ENCODE measurements around the gene DNAL1. TPM values are rescaled to one million over a fixed set of nuclear protein-coding genes. Genes with fewer than 3 reads are reported as not detected.

Gene DNAL1
- total and polyA plus RNA-seq, 10 of the 15 experiments (the other 5 are each of a cell fraction or from before 2014, with no cell fraction given) = 2.4 to 18.2 (median 7.4) TPM

DNA sequence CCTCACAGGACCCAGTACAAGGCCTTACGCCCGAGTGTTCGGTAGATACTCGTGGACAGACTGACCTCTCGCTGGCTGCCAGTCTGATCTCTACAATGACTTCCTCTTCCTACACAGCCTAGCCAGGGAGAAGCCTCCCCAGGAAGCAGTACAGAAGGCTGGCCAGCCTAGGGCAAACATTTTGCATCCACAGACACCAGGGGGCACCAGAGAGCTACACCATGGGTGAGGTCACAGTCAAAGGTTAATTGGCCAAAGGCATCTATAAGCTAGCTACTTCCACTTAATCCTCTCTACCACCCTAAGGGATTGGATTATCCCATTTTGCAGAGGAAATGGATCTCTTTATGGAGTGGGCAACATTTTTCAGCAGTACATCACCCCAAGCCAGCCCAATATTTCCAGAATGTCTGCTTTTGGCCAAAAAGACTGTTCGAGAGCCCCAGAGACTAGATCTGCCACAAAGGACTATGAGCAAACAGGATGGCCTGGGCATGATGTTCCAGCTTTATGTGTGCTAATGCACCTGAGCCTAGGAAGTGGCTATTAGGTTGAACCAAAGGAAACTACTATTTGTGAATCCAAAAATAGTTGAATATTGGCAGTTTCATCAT is 84.0 kb downstream of the DNAL1 start:
- FAIRE-seq (peak; percentile 99), ATAC-seq (peak; percentile 95), DNase-seq (ENCODE audit: low read depth, low spot score) (no peak)
- Histone ChIP-seq H3K4me3 (no peak overlapping the region), H3K36me3 (ENCODE audit: control insufficient read depth in 2 of 2, insufficient read depth in 2 of 2, low read length in 1 of 2) (peaks cover 59 to 60% of the 10 kb centered on the region in 2 experiments), H3K4me2 (ENCODE audit: control insufficient read depth, insufficient read depth) (no peak overlapping the region), H4K20me1 (ENCODE audit: control insufficient read depth, insufficient read depth) (peaks cover 3% of the 10 kb centered on the region), H3K79me2 (ENCODE audit: control insufficient read depth, insufficient read depth, low read length) (peaks cover 5% of the 10 kb centered on the region), H3K27me3 (replicated peaks in 1 of 2; ENCODE audit: control insufficient read depth in 2 of 2, insufficient read depth in 2 of 2, low read length in 1 of 2) (no peaks in the 10 kb centered on the region), H2AFZ (ENCODE audit: control insufficient read depth, low read depth, low read length) (no peak overlapping the region), H3K4me1 (ENCODE audit: control insufficient read depth, insufficient read depth, low read length) (no peaks in the 10 kb centered on the region), H3K27ac (ENCODE audit: control insufficient read depth, insufficient read depth) (no peak overlapping the region), H3K9ac (ENCODE audit: control insufficient read depth, insufficient read depth, low read length) (no peak overlapping the region), H3K9me3 (replicated peaks; ENCODE audit: control insufficient read depth, insufficient read depth, low read length) (no peaks in the 10 kb centered on the region)
- ChIA-PET CTCF (interaction anchor here (0.6 to 10.1 kb wide), 39 partner anchors 9 to 485 kb away, joined by 3 to 195 read pairs (median 5); partner anchors contain the start of gene PNMA1), SMC1A (ENCODE audit: uncharacterized antibody, unreplicated experiment) (interaction anchor here (0.7 to 8.9 kb wide), 27 partner anchors 12 to 207 kb away, joined by 3 to 155 read pairs (median 4); partner anchors contain the start of gene ZNF410), POLR2A (interaction anchor here (0.6 to 1.4 kb wide), 3 partner anchors 12 to 31 kb away, joined by 3 to 8 read pairs (median 4); a partner anchor contains a TSS), RAD21 (ENCODE audit: unreplicated experiment) (interaction anchor here (0.7 to 7.9 kb wide), 26 partner anchors 14 to 312 kb away, joined by 3 to 97 read pairs (median 4); partner anchors contain the start of genes COQ6, DNAL1, FAM161B and PTGR2)
- BruUV-seq (replicated peaks) = TSS peak; percentile 39
- intact Hi-C loops (cut with micrococcal nuclease; ENCODE audit: unreplicated experiment) = loop anchor here (1.0 to 5.0 kb wide), 6 partner anchors 29 to 308 kb away; partner anchors contain the start of gene ZNF410
- in situ Hi-C loops (cut with MboI) = loop anchor here (25.0 kb wide), 1 partner anchor 308 kb away; no protein-coding TSS in a partner anchor
- WGBS (ENCODE audit: insufficient coverage, insufficient replicate concordance, low lambda C conversion rate, missing lambda C conversion rate) = 22% methylated on average over 6 of the region's 6 CpGs
- TF ChIP-seq YY1 (IDR thresholded peaks at IDR 0.05; ENCODE audit: low read depth, low read length) (peak; percentile 63; the same call in 1 of the 2 replicates), SPI1 (IDR thresholded peaks at IDR 0.05; ENCODE audit: borderline replicate concordance, insufficient read depth, low read depth, low read length) (peak; percentile 44; the same call in 1 of the 2 replicates), SP1 (IDR thresholded peaks at IDR 0.05; ENCODE audit: low read depth, low read length) (no peak), ZNF217 (IDR thresholded peaks at IDR 0.05) (no peak), SMC3 (IDR thresholded peaks at IDR 0.05; ENCODE audit: borderline replicate concordance, low read length) (peak; percentile 98), CHD4 (IDR thresholded peaks at IDR 0.05) (no peak), ESRRA (IDR thresholded peaks at IDR 0.05; ENCODE audit: low read length) (no peak), ZNF207 (IDR thresholded peaks at IDR 0.05; ENCODE audit: borderline replicate concordance) (no peak), RFX5 (IDR thresholded peaks at IDR 0.05; ENCODE audit: low read depth, low read length) (no peak), IKZF1 (conservative IDR thresholded peaks at IDR 0.05) (0 out of 2 replicates have a peak, but pooled peaks have one; percentile 11), IRF5 (IDR thresholded peaks at IDR 0.05; ENCODE audit: borderline replicate concordance) (no peak), LARP7 (IDR thresholded peaks at IDR 0.05) (0 out of 2 replicates have a peak, but pooled peaks have one; percentile 24), POLR2A (IDR thresholded peaks at IDR 0.05; ENCODE audit: low read depth, low read length) (0 out of 2 replicates have a peak, but pooled peaks have one; percentile 5), BHLHE40 (IDR thresholded peaks at IDR 0.05; ENCODE audit: borderline replicate concordance in 1 of 2, low read depth in 2 of 2, low read length in 1 of 2) (peak; percentile 5 to 31; a peak in 1 of 4 replicates), YBX1 (IDR thresholded peaks at IDR 0.05) (no peak), NR2C1 (IDR thresholded peaks at IDR 0.05) (peak; percentile 50; the same call in 1 of the 2 replicates), RUNX3 (IDR thresholded peaks at IDR 0.05; ENCODE audit: low read length) (peak; percentile 38; the same call in 1 of the 2 replicates), ZNF274 (IDR thresholded peaks at IDR 0.05; ENCODE audit: insufficient read depth, insufficient read length) (no peak), NR2F1 (conservative IDR thresholded peaks at IDR 0.05) (peak; percentile 99), ATF7 (IDR thresholded peaks at IDR 0.05; ENCODE audit: low read depth) (peak; percentile 51; the same call in 1 of the 2 replicates)
- TF ChIP-seq, protein P1, sequence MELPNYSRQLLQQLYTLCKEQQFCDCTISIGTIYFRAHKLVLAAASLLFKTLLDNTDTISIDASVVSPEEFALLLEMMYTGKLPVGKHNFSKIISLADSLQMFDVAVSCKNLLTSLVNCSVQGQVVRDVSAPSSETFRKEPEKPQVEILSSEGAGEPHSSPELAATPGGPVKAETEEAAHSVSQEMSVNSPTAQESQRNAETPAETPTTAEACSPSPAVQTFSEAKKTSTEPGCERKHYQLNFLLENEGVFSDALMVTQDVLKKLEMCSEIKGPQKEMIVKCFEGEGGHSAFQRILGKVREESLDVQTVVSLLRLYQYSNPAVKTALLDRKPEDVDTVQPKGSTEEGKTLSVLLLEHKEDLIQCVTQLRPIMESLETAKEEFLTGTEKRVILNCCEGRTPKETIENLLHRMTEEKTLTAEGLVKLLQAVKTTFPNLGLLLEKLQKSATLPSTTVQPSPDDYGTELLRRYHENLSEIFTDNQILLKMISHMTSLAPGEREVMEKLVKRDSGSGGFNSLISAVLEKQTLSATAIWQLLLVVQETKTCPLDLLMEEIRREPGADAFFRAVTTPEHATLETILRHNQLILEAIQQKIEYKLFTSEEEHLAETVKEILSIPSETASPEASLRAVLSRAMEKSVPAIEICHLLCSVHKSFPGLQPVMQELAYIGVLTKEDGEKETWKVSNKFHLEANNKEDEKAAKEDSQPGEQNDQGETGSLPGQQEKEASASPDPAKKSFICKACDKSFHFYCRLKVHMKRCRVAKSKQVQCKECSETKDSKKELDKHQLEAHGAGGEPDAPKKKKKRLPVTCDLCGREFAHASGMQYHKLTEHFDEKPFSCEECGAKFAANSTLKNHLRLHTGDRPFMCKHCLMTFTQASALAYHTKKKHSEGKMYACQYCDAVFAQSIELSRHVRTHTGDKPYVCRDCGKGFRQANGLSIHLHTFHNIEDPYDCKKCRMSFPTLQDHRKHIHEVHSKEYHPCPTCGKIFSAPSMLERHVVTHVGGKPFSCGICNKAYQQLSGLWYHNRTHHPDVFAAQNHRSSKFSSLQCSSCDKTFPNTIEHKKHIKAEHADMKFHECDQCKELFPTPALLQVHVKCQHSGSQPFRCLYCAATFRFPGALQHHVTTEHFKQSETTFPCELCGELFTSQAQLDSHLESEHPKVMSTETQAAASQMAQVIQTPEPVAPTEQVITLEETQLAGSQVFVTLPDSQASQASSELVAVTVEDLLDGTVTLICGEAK (IDR thresholded peaks at IDR 0.05; ENCODE audit: borderline replicate concordance) = no peak

Measured in GM12878 (cell line).